ENCODE data around the gene HIC2.
"Not testable (repeated sequence)": the region's sequence is repeated elsewhere in the genome, so short reads cannot be mapped to it uniquely, and the experiment has no call there.

The HIC2 gene

DNA sequence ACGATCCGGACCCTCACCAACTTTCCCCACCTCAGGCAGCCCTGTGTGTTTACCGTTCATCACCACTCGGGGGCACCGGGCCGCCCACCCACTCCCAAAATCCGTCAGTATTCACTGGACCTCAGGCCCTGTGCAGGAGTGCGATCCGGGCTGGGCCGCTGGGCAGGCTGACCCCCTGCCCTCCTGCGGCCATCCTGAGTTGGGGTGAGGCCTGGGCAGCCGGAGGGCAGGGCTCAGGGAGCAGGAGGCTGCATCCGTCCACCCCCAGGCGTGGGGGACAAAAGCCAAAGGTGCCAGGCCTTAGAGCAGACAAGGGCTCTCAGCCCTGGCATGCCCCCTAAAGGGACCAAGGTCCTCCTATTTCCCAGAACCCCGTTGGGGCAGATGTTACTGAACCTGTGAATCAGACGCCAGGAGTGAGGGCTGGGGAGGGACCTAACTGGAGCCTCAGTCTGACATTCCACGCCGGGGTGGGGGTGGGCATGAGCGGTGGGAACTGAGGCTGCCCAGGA is 33.2 kb downstream of the HIC2 start:
- DNase-seq = no peak

- DNase-seq = no peak
Measured at GRCh38 chr22:21450858-21451353, 33.7 kb downstream of the HIC2 start.

DNA sequence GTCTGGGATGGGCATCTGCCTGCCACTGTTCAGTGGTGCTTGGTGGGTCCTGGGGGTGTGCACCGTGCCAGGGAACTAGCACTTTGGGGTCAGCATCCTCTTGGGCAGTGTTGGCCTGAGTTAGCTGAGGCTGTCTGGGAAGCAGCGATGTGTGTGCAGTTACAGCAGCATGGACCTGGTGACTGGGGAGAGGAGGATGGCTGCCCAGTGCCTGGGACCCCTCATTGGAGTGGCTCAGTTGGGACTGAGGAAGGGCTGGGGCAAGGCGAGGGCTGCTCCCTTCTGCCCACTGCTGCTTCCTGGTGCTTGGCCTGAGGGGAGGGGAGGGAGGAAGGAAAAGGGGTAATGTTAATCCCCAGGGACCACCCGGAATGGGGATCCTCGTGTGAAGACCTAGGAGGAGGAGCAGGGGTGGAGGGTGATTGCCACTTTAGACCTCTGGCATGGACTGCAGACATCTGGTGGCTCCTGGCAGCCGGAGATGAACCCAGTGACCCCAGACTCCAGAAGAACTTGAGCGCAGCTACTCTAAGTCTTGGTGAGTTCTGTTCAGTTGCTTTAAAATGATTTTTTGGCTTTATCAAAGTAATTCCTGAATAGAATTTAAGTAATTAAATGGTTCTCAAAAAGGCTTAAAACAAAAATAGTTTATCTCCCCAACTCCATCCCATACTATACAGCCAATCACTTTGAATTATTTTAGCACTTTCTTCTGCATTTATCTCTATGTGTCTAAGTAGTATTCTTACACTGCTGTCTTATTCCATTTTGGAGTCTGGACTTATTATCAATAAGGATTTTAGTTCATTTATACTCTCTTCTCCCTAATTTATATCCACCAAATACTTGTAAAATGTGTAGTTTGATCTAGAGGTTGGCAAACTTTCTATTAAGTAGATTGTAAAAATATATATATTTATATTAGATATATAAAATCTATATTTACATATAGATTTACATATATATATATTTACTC is 34.7 kb downstream of the HIC2 start:
- DNase-seq = no peak

DNA sequence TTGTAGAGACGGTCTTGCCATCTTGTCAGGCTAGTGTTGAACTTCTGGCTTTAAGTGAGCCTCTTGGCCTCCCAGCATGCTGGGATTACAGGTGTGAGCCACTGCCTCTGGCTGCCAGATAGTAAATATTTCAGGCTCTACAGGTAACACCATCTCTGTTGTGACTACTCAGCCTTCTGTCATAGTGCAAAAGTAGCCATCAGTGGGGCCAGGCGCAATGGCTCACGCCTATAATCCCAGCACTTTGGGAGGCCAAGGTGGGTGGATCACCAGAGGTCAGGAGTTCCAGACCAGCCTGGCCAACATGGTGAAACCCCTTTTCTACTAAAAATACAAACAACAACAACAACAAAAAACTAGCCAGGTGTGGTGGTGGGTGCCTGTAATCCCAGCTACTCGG is 35.5 kb downstream of the HIC2 start:
- DNase-seq = not testable (repeated sequence)

DNA sequence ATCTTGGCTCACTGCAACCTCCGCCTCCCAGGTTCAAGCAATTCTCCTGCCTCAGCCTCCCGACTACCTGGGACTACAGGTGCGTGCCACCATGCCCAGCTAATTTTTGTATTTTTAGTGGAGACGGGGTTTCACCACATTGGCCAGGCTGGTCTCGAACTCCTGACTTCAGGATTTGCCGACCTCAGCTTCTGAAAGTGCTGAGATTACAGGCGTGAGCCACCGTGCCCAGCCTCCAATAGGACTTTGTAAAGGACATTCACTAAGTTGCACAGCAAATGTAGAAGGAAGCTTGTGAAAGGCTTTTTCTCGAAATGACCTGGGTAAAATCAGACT is 37.8 kb downstream of the HIC2 start:
- not testable (repeated sequence) for DNase-seq

- DNase-seq = no peak
Measured at GRCh38 chr22:21455334-21456089, 38.3 kb downstream of the HIC2 start.

GRCh38 chr22:21457023-21457787 is 40.0 kb downstream of the HIC2 start:
- DNase-seq = no peak

GRCh38 chr22:21462672-21463071 is 45.5 kb downstream of the HIC2 start:
- DNase-seq = not testable (repeated sequence)

- DNase-seq = not testable (repeated sequence)
Measured at GRCh38 chr22:21467337-21468193, 50.4 kb downstream of the HIC2 start, which contains the start of gene TMEM191C. TMEM191C (plus strand) TSS chr22:21467387; CDS start chr22:21467460, 73 bp downstream.

- DNase-seq = not testable (repeated sequence)
Measured at GRCh38 chr22:21468194-21469096, 51.3 kb downstream of the HIC2 start.

GRCh38 chr22:21469097-21469994 is 52.2 kb downstream of the HIC2 start:
- not testable (repeated sequence) for DNase-seq

DNA sequence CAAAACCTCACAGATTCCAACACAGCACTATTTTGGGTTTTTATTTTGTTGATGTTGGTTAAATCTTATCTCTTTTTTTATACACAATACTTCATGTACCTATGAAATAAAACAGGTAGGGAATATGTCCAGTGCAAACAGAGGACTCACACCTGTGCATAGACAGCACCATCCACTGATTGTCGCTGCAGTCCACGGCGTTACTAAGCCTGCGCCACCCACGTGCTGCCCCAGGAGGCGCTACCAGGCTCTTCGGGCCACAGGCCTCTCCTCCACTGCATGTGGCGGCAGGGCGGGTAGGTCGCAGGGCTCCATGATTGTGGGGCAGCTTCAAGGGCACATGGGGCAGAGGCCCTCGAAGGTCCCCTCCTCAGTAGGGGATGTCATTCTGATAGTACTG is 55.8 kb downstream of the HIC2 start:
- not testable (repeated sequence) for DNase-seq

- DNase-seq = not testable (repeated sequence)
Measured at GRCh38 chr22:21473664-21474063, 56.5 kb downstream of the HIC2 start.

- DNase-seq = not testable (repeated sequence)
Measured at GRCh38 chr22:21484039-21484438, 66.9 kb downstream of the HIC2 start.

- not testable (repeated sequence) for DNase-seq
Measured at GRCh38 chr22:21487723-21488122, 70.6 kb downstream of the HIC2 start.

GRCh38 chr22:21489149-21489680 is 72.0 kb downstream of the HIC2 start:
- DNase-seq = not testable (repeated sequence)

DNA sequence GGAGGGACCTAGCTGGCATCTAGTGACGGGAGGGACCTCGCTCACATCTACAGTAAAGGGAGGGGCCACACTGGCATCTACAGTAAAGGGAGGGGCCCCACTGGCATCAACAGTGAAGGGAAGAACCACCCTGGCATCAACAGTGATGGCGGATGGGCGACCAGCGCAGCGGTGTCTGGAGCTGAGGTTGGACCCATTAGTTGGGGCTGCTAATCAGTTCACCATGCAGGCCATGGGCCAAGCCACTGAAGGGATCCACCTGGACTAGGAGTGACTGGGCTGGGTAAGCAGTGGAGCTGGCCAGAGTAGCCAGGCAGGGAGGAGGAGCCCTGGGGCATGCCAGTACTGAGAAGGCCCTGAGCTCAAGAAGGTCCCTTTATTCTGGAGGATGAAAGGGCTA is 73.4 kb downstream of the HIC2 start:
- DNase-seq = not testable (repeated sequence)

DNA sequence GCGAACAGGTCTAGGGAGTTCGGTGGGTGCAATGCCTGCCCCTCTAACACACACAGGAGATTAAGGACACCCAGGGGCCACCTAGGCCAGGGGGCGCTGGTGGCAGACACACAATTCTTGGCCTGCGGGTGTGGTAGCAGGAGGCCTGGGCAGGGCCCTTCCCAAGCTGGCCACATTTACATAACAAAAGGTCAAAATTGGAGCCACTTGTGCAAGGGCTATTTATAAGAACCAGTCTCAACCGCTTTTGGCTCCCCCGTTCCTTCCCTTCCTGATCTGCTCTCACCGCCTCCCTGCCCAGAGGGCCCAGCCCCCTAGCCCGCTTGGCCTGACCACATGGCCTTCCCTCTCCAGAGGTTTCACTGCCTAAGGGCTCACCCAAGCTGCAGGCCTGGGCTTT is 75.1 kb downstream of the HIC2 start:
- DNase-seq = not testable (repeated sequence)

All from effector CD8-positive, alpha-beta T cell (primary cell).